ENCODE measurements around the gene UQCRC1.

DNA sequence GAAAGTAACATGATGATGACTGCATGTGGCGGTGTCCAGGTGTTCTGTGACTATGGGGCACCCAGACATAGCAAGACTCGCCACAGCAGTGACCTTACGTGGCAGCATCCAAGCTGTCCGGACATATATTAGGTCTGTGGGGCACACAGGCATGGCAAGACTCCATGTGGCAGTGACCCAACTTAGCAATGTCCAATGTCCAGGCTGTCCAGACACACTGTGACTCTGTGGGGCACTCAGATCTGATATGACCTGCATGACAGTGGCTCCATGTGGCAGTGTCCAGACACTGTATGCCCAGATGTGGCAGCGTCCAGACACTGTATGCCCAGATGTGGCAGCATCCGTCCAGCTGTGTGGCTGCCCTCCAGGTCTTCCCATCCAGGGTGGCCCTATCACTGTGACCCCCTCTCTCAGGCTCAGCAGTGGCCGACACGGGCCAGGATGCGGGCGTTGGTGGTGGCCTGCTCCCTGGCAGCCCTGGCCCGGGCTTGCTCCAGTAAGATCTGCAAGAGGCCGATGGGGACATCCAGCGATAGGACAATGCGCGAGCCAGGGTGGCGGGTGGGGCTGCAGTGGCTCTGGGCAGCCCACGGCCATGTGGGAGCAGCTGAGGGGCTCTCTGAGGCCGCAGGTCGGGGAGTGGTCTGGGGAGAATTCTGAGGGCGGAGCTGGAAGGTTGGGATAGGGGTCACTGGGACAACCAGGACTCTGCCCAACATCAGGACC is 46.9 kb downstream of the UQCRC1 start:
- TF ChIP-seq SIN3A (IDR thresholded peaks at IDR 0.05; ENCODE audit: borderline replicate concordance, insufficient read depth, low read length) (no peak), POLR2AphosphoS5 (IDR thresholded peaks at IDR 0.05; ENCODE audit: low read depth, low read length) (no peak), TAF1 (IDR thresholded peaks at IDR 0.05; ENCODE audit: borderline replicate concordance, insufficient read depth, low read length) (no peak), FOXP2 (optimal IDR thresholded peaks at IDR 0.05; ENCODE audit: borderline replicate concordance, extremely low read depth, extremely low read length, insufficient read depth) (no peak)
- TF ChIP-seq, protein P1, sequence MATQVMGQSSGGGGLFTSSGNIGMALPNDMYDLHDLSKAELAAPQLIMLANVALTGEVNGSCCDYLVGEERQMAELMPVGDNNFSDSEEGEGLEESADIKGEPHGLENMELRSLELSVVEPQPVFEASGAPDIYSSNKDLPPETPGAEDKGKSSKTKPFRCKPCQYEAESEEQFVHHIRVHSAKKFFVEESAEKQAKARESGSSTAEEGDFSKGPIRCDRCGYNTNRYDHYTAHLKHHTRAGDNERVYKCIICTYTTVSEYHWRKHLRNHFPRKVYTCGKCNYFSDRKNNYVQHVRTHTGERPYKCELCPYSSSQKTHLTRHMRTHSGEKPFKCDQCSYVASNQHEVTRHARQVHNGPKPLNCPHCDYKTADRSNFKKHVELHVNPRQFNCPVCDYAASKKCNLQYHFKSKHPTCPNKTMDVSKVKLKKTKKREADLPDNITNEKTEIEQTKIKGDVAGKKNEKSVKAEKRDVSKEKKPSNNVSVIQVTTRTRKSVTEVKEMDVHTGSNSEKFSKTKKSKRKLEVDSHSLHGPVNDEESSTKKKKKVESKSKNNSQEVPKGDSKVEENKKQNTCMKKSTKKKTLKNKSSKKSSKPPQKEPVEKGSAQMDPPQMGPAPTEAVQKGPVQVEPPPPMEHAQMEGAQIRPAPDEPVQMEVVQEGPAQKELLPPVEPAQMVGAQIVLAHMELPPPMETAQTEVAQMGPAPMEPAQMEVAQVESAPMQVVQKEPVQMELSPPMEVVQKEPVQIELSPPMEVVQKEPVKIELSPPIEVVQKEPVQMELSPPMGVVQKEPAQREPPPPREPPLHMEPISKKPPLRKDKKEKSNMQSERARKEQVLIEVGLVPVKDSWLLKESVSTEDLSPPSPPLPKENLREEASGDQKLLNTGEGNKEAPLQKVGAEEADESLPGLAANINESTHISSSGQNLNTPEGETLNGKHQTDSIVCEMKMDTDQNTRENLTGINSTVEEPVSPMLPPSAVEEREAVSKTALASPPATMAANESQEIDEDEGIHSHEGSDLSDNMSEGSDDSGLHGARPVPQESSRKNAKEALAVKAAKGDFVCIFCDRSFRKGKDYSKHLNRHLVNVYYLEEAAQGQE (IDR thresholded peaks at IDR 0.05; ENCODE audit: insufficient read depth in 1 of 2, low read depth in 2 of 2, low read length in 2 of 2): no peak
